HepG2 (cell line): ENCODE results near the gene RABGAP1L.

Source experiments
- ARHGAP35 ChIP-seq: sonication (generic); formaldehyde crosslinking; IDR thresholded peaks from 2 replicates; pipeline ENCODE4 v1.9.0; 2022; ENCODE audit warnings: mild to moderate bottlenecking, inconsistent platforms, moderate library complexity, missing genetic modification reagents, borderline replicate concordance
- CHD2 ChIP-seq: IDR thresholded peaks from 2 replicates; pipeline ENCODE4 v1.6.1; 2011; ENCODE audit warnings: low read depth, low read length, improper control_type of control experiment
- EP300 ChIP-seq, 3 experiments: sonication (generic) in 1 of 3; formaldehyde crosslinking in 1 of 3; IDR thresholded peaks; 2 replicates each; pipeline versions ENCODE4 v1.5.1 to v1.6.1; 2011 to 2020; ENCODE audit warnings: low read depth in 2 of 3, low read length in 2 of 3, borderline replicate concordance in 1 of 3, improper control_type of control experiment in 1 of 3, mild to moderate bottlenecking in 1 of 3, missing genetic modification reagents in 1 of 3, moderate library complexity in 1 of 3
- POLR2AphosphoS5 ChIP-seq: IDR thresholded peaks from 2 replicates; pipeline ENCODE4 v1.6.1; 2012; ENCODE audit warnings: low read depth, low read length
- SMAD3 ChIP-seq: sonication (generic); formaldehyde crosslinking; IDR thresholded peaks from 2 replicates; pipeline ENCODE4 v1.4.0; 2020; ENCODE audit warnings: missing genetic modification reagents
- ZBTB21 ChIP-seq: sonication (generic); formaldehyde crosslinking; IDR thresholded peaks from 2 replicates; pipeline ENCODE4 v1.4.0; 2020; ENCODE audit warnings: missing genetic modification reagents
- TF ChIP-seq, protein P1 (sequence below): sonication (generic); formaldehyde crosslinking; IDR thresholded peaks from 2 replicates; pipeline ENCODE4 v1.5.0; 2020; ENCODE audit warnings: mild to moderate bottlenecking, missing genetic modification reagents, moderate library complexity

DNA sequence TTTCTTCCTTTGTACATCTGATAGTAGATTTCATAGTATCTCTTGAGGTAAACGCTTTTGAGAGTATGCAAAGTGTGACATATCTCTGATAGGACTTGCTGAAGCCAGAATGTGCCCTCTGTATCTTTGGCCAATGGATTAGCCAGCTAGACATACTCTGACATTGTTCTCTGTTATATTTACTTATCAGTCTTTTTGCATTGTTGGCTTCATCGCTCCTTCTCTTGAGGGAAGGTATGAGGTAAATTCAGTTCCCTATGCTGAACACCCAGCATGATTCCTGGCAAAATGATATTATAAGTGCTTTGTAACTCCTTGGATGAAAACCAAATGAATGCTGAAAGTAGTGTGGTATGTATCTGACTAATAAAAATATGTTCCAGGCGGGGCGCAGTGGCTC, 677.2 kb downstream of the RABGAP1L start:
- no peak for TF ChIP-seq SMAD3
- no peak for TF ChIP-seq ZBTB21 (CRISPR knock-in tag)
- TF ChIP-seq ARHGAP35 (CRISPR knock-in tag) = no peak
- TF ChIP-seq, protein P1, sequence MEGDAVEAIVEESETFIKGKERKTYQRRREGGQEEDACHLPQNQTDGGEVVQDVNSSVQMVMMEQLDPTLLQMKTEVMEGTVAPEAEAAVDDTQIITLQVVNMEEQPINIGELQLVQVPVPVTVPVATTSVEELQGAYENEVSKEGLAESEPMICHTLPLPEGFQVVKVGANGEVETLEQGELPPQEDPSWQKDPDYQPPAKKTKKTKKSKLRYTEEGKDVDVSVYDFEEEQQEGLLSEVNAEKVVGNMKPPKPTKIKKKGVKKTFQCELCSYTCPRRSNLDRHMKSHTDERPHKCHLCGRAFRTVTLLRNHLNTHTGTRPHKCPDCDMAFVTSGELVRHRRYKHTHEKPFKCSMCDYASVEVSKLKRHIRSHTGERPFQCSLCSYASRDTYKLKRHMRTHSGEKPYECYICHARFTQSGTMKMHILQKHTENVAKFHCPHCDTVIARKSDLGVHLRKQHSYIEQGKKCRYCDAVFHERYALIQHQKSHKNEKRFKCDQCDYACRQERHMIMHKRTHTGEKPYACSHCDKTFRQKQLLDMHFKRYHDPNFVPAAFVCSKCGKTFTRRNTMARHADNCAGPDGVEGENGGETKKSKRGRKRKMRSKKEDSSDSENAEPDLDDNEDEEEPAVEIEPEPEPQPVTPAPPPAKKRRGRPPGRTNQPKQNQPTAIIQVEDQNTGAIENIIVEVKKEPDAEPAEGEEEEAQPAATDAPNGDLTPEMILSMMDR (CRISPR knock-in tag) = no peak
- no peak for TF ChIP-seq CHD2
- TF ChIP-seq POLR2AphosphoS5 = no peak
- TF ChIP-seq EP300 (IDR thresholded peaks at IDR 0.05; ENCODE audit: low read depth in 2 of 2, low read length in 2 of 2) = no peak
- no peak for TF ChIP-seq EP300 (CRISPR knock-in tag; IDR thresholded peaks at IDR 0.05; ENCODE audit: borderline replicate concordance)
